GM12872 (cell line): Measurements from ENCODE around the gene MATN1.

ENCODE experiments used
- CTCF ChIP-seq: IDR thresholded peaks from 3 replicates; pipeline ENCODE4 v1.5.1; 2011; ENCODE audit warnings: low read depth, mild to moderate bottlenecking, low read length, moderate library complexity; ENCODE audit not compliant: insufficient read depth

Gene MATN1

DNA sequence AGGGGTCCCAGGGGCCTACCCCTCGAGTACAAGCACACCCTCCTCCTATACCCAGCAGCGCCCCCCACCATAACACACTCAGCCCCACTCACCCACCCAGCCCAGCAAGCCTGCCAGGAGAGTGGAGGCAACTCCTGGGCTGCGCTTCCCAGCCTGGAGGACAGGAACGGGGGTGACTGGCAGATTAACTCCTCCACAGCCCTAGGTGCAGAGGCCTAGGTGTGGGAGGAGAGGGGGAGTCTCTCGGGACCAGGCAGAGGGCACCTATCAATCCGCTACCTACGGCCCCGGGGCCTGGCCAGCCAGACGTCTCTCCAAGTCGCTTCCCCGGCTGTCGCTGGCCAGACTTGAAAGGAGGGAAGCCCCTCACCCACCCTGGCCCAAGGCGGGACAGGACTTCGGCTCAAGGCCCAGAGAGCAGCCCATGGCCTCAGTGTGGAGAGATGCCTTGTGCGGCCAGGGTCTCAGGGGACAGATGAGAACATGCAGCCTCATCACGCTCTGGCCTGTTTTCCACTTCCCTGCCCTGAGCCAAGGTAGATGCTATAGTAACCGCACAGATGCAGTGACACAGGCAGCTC lies 24.9 kb downstream of the MATN1 start:
- TF ChIP-seq CTCF, result no peak

DNA sequence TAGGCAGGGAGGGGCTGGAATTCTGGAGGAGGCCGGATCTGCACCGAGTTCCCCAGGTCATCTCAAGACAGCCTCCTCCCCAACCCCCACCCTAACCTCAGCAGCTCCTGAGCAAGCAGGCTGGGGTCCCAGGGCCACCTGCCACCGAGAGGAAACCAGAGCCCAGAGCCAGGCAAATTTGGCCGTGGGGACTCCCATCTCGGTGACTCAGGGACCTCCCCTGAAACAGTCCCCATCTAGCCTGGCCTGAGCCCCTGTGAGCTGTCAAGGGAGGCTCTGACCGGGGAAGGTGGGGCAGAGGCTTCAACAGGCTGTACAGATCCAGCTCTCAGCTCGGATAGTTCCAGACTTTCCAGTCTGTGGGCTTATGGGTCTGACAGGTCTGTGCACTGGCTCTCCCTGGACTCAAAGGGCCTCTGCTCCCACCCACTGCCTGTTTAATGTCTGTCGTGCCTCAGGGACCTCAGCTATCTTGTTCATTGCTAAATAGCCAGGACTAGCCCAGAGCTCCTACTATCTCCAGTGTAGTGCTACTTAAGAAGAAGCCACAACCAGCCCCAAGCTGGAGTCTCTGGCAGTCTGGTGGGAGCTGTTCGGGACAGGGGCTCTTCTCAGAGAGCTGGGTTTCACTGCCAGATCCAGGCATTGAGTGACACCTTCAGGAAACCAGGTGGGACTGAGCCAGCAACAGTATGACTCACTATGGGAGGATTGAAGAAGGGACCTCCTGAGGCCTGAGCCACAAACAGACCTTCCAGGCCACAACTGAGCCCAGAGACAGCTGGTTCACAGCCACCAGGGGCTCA lies 25.6 kb downstream of the MATN1 start:
- no peak for TF ChIP-seq CTCF

GRCh38 chr1:30696831-30697230 lies 26.6 kb downstream of the MATN1 start:
- no peak for TF ChIP-seq CTCF

- no peak for TF ChIP-seq CTCF
Measured at GRCh38 chr1:30695439-30695841, 27.9 kb downstream of the MATN1 start.

- TF ChIP-seq CTCF, result no peak
Measured at GRCh38 chr1:30694280-30695175, 28.9 kb downstream of the MATN1 start.

DNA sequence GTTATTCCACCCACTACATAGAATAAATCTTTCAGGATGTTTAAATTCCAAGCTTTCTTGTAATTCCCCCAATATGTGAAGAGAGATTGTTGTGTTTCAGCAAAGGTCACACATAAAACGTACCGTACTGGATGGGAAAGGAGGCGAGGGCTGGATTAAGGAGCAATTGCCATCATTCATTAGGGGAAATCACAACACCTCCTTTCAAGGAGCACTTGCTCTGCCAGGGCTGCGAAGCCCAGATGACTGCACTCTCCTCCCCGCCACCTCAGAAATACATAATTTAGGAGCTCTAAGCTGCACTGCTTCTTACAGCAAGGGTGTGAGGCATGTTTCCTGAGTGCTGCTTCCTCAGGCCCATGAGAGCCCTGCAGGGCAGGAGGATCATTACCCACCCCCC lies 29.6 kb downstream of the MATN1 start:
- no peak for TF ChIP-seq CTCF

- no peak for TF ChIP-seq CTCF
Measured at GRCh38 chr1:30693366-30693765, 30.0 kb downstream of the MATN1 start.
